DND-41 (cell line): Measurements from ENCODE around the gene FREM1.

ENCODE experiments used
- CTCF ChIP-seq: IDR thresholded peaks from 2 replicates; pipeline ENCODE4 v1.5.1; 2012; ENCODE audit warnings: borderline replicate concordance, low read length, moderate library complexity, mild to moderate bottlenecking; ENCODE audit not compliant: poor library complexity, severe bottlenecking; ENCODE audit errors: extremely low read depth
- EZH2 ChIP-seq: IDR thresholded peaks from 3 replicates; pipeline ENCODE4 v1.6.1; 2012; ENCODE audit warnings: borderline replicate concordance, low read depth, mild to moderate bottlenecking, moderate library complexity, low read length, inconsistent platforms; ENCODE audit not compliant: severe bottlenecking

GRCh38 chr9:14958989-14959388 lies 48.8 kb upstream of the FREM1 start:
- TF ChIP-seq CTCF (no peak), EZH2 (no peak)
